ENCODE measurements around the gene KCTD7.
"Not testable (repeated sequence)": the region's sequence is repeated elsewhere in the genome, so short reads cannot be mapped to it uniquely, and the experiment has no call there.

Gene KCTD7

DNA sequence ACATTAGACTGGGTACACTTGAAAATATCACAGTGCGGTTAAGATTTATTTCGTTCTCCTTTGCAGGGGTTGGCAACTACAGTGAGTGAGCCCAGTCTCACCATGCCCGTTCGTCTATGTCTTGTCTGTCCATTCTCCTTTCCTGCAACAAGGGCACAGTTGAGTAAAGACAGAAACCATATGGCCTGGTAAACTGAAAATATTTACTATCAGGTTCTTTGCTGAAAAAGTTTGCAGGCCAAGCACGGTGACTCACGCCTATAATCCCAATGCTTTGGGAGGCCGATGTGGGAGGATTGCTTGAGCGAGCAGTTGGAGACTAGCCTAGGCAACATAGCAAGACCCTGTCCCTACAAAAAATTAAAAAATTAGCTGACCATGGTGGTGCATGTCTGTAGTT lies 11.4 kb upstream of the KCTD7 start:
- no peaks in the 10 kb centered on the region for H3K4me1 ChIP-seq (ENCODE audit: low read length)
- H3K36me3 ChIP-seq (replicated peaks; ENCODE audit: low read depth, low read length) = no peaks in the 10 kb centered on the region
- no peaks in the 10 kb centered on the region for H3K9me3 ChIP-seq (ENCODE audit: insufficient read depth, low read length)
- no peak overlapping the region for H2AFZ ChIP-seq (ENCODE audit: low read depth, low read length)
- H3K79me2 ChIP-seq (ENCODE audit: low read length) = no peaks in the 10 kb centered on the region
- no peak overlapping the region for H3K9ac ChIP-seq (ENCODE audit: low read length)
- H3K27me3 ChIP-seq (ENCODE audit: low read depth, low read length) = no peaks in the 10 kb centered on the region
- H3K4me3 ChIP-seq (ENCODE audit: low read length) = no peak overlapping the region
- H4K20me1 ChIP-seq (ENCODE audit: insufficient read depth, low read length) = no peaks in the 10 kb centered on the region
- TF ChIP-seq EZH2phosphoT487 (IDR thresholded peaks at IDR 0.05; ENCODE audit: low read depth) = no peak
- TF ChIP-seq, protein P1, sequence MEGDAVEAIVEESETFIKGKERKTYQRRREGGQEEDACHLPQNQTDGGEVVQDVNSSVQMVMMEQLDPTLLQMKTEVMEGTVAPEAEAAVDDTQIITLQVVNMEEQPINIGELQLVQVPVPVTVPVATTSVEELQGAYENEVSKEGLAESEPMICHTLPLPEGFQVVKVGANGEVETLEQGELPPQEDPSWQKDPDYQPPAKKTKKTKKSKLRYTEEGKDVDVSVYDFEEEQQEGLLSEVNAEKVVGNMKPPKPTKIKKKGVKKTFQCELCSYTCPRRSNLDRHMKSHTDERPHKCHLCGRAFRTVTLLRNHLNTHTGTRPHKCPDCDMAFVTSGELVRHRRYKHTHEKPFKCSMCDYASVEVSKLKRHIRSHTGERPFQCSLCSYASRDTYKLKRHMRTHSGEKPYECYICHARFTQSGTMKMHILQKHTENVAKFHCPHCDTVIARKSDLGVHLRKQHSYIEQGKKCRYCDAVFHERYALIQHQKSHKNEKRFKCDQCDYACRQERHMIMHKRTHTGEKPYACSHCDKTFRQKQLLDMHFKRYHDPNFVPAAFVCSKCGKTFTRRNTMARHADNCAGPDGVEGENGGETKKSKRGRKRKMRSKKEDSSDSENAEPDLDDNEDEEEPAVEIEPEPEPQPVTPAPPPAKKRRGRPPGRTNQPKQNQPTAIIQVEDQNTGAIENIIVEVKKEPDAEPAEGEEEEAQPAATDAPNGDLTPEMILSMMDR (IDR thresholded peaks at IDR 0.05; ENCODE audit: low read depth, low read length) = no peak
- H3K4me2 ChIP-seq (ENCODE audit: low read length) = no peak overlapping the region
- no peak overlapping the region for H3K27ac ChIP-seq (ENCODE audit: low read length)

DNA sequence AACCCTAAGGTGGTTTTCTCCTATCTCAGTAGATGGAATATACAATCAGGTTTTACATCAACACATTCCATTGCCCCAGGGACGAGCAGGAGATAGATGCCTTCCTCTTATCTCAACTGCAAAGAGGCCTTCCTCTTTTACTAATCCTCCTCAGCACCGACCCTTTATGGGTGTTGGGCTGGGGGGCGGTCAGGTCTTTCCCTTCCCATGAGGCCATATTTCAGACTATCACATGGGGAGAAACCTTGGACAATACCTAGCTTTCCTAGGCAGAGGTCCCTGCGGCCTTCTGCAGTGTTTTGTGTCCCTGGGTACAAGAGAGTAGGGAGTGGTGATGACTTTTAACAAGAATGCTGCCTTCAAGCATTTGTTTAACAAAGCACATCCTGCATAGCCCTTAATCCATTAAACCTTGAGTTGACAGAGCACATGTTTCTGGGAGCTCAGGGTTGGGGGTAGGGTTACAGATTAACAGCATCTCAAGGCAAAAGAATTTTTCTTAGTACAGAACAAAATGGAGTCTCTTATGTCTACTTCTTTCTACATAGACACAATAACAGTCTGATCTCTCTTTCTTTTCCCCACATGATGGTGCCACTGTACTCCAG lies 9.2 kb upstream of the KCTD7 start:
- not testable (repeated sequence) for H3K4me1 ChIP-seq (ENCODE audit: low read length); H2AFZ ChIP-seq (ENCODE audit: low read depth, low read length); H3K9me3 ChIP-seq (ENCODE audit: insufficient read depth, low read length); H3K4me3 ChIP-seq (ENCODE audit: low read length); H4K20me1 ChIP-seq (ENCODE audit: insufficient read depth, low read length); H3K36me3 ChIP-seq (replicated peaks; ENCODE audit: low read depth, low read length); H3K79me2 ChIP-seq (ENCODE audit: low read length); H3K27ac ChIP-seq (ENCODE audit: low read length); H3K27me3 ChIP-seq (ENCODE audit: low read depth, low read length); H3K9ac ChIP-seq (ENCODE audit: low read length); H3K4me2 ChIP-seq (ENCODE audit: low read length)

DNA sequence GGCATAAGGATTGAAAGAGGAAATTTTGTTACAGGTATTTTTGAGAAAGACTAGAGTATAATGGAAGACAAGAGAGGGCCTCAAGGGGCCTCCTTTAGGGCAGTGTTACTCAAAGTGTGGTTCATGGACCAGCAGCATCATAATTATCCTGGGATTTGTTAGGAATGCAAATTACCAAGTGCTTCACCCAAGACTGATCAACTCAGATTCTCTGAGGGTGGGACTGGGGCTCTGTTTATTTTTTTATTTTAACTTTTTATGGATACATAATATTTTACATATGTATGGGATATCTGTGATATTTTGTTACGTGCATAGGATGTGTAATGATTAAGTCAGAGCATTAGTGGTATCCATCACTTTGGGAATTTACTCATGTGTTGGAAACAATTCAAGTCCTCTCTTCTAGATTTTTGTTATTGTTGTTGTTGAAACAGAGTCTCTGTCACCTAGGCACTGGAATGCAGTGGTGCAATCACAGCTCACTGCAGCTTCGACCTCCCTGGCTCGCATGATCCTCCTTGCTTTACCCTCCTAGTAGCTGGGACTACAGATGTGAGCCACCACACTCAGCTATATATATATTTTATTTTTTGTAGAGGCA lies 2.2 kb upstream of the KCTD7 start:
- no peaks in the 10 kb centered on the region for H3K9me3 ChIP-seq (ENCODE audit: insufficient read depth, low read length)
- no peak overlapping the region for H3K4me3 ChIP-seq (ENCODE audit: low read length)
- peaks cover 11% of the 10 kb centered on the region for H3K4me1 ChIP-seq (ENCODE audit: low read length)
- no peak overlapping the region for H3K4me2 ChIP-seq (ENCODE audit: low read length)
- no peaks in the 10 kb centered on the region for H3K27me3 ChIP-seq (ENCODE audit: low read depth, low read length)
- no peak overlapping the region for H2AFZ ChIP-seq (ENCODE audit: low read depth, low read length)
- H3K9ac ChIP-seq (ENCODE audit: low read length) = no peak overlapping the region
- H3K36me3 ChIP-seq (replicated peaks; ENCODE audit: low read depth, low read length) = no peaks in the 10 kb centered on the region
- no peaks in the 10 kb centered on the region for H4K20me1 ChIP-seq (ENCODE audit: insufficient read depth, low read length)
- no peak overlapping the region for H3K27ac ChIP-seq (ENCODE audit: low read length)
- TF ChIP-seq, protein P1 (IDR thresholded peaks at IDR 0.05; ENCODE audit: low read depth, low read length) = no peak
- TF ChIP-seq EZH2phosphoT487 (IDR thresholded peaks at IDR 0.05; ENCODE audit: low read depth) = no peak
- no peaks in the 10 kb centered on the region for H3K79me2 ChIP-seq (ENCODE audit: low read length)

DNA sequence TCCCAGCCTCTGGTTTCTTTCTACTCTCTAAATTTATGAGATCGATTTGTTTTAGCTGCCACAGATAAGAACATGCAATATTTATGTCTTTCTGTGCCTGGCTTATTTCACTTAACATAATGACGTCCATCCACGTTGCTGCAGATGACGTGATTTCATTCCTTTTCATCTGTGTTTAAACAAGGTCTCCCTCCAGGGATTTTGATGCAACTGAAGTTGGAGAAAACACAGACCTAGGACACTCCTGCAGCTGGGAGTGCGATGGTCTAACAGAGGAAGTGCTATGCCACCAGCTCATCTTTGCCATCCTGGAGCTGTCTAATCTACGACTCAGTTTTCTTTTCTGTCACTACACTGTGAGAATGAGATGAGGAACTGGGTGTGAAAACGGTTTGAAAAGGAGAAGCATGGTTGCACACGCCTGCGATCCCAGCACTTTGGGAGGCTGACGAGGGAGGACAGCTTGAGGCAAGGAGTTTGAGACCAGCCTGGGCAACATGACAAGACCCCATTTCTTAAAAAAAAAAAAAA lies 1.5 kb upstream of the KCTD7 start:
- no peaks in the 10 kb centered on the region for H3K36me3 ChIP-seq (replicated peaks; ENCODE audit: low read depth, low read length)
- H3K9ac ChIP-seq (ENCODE audit: low read length) = peak overlapping the region; percentile 78
- no peaks in the 10 kb centered on the region for H3K9me3 ChIP-seq (ENCODE audit: insufficient read depth, low read length)
- no peak overlapping the region for H3K27ac ChIP-seq (ENCODE audit: low read length)
- H3K79me2 ChIP-seq (ENCODE audit: low read length) = no peaks in the 10 kb centered on the region
- peak overlapping the region; percentile 98 for H3K4me3 ChIP-seq (ENCODE audit: low read length)
- TF ChIP-seq EZH2phosphoT487 (IDR thresholded peaks at IDR 0.05; ENCODE audit: low read depth) = no peak
- TF ChIP-seq, protein P1 (IDR thresholded peaks at IDR 0.05; ENCODE audit: low read depth, low read length) = no peak
- no peaks in the 10 kb centered on the region for H3K27me3 ChIP-seq (ENCODE audit: low read depth, low read length)
- H3K4me2 ChIP-seq (ENCODE audit: low read length) = peak overlapping the region; percentile 100
- H3K4me1 ChIP-seq (ENCODE audit: low read length) = peaks cover 17% of the 10 kb centered on the region
- no peaks in the 10 kb centered on the region for H4K20me1 ChIP-seq (ENCODE audit: insufficient read depth, low read length)
- H2AFZ ChIP-seq (ENCODE audit: low read depth, low read length) = no peak overlapping the region

Measured in OCI-LY3 (cell line).